Transverse colon (tissue), 4 donors: ENCODE results near the gene C6orf141. TPM values are rescaled to one million over a fixed set of nuclear protein-coding genes. Genes with fewer than 3 reads are reported as not detected.

Source experiments
- DNase-seq: peaks from one replicate; pipeline ENCODE4 v3.0.0-alpha.2; 2019
- H3K27ac ChIP-seq, 4 donors: fragments of 200-600 bp; sonication (generic); 2 replicates each; pipeline ENCODE4 v1.5.1; 2016 to 2018; ENCODE audit warnings: inconsistent platforms in 4 of 4
- H3K27me3 ChIP-seq: fragments of 200-600 bp; sonication (generic); 2 replicates; pipeline ENCODE4 v1.5.1; 2017; ENCODE audit warnings: inconsistent platforms
- H3K36me3 ChIP-seq, 4 donors: fragments of 200-600 bp; sonication (generic); 2 replicates each; pipeline ENCODE4 v1.5.1; 2017 to 2019; ENCODE audit warnings: inconsistent platforms in 4 of 4
- H3K4me1 ChIP-seq, 4 donors: fragments of 200-600 bp; sonication (generic); 2 replicates each; pipeline ENCODE4 v1.5.1; 2017 to 2020; ENCODE audit warnings: inconsistent platforms in 4 of 4
- H3K4me3 ChIP-seq, 4 donors: fragments of 200-600 bp; sonication (generic); 1 replicate in 1 of 4; 2 replicates in 3 of 4; pipeline versions ENCODE4 v1.5.1 to v1.6.1; 2017 to 2019; ENCODE audit warnings: inconsistent platforms in 4 of 4
- H3K9me3 ChIP-seq, 2 donors: fragments of 200-600 bp; sonication (generic); 2 replicates each; pipeline ENCODE4 v1.5.1; 2017 to 2019; ENCODE audit warnings: inconsistent platforms in 2 of 2
- CTCF ChIP-seq, 5 experiments: fragments of 200-600 bp in 3 of 5; fragments of 450-650 bp in 2 of 5; sonication (generic) in 3 of 5; IDR thresholded peaks; 1 replicate in 2 of 5; 2 replicates in 3 of 5; pipeline ENCODE4 v1.5.1; 2016 to 2017; ENCODE audit warnings: antibody characterized with exemption in 5 of 5, inconsistent platforms in 3 of 5, mild to moderate bottlenecking in 2 of 5, moderate library complexity in 1 of 5
- EP300 ChIP-seq: sonication (generic); formaldehyde crosslinking; IDR thresholded peaks from one replicate; pipeline ENCODE4 v1.6.1; 2017; ENCODE audit warnings: antibody characterized with exemption, low read depth
- POLR2A ChIP-seq: fragments of 450-650 bp; IDR thresholded peaks from one replicate; pipeline ENCODE4 v1.6.1; 2016; ENCODE audit warnings: antibody characterized with exemption, mild to moderate bottlenecking, moderate library complexity
- POLR2AphosphoS5 ChIP-seq, 3 donors: sonication (generic); formaldehyde crosslinking; IDR thresholded peaks; one replicate each; pipeline ENCODE4 v1.6.1; 2016; ENCODE audit warnings: antibody characterized with exemption in 3 of 3
- WGBS, 2 donors: methylation state at CpG; one replicate each; pipeline ENCODE4 v1.1.5; 2018; ENCODE audit warnings: low coverage in 1 of 2; 5-methylcytosine and 5-hydroxymethylcytosine counted together
- in situ Hi-C, 4 donors: fragments of 200-750 bp; cut with MboI; loops; one replicate each; pipeline versions ENCODE4 v1.15.0 to v1.15.1; 2017; ENCODE audit warnings: low sequenced_read_pairs in 3 of 4, low pct_ligation_motif_present in 1 of 4, low pct_unique_long_range_greater_than_20kb in 1 of 4
- intact Hi-C: fragments of 100-400 bp; cut with DNase I; formaldehyde crosslinking; loops from one replicate; pipeline ENCODE4 v1.15.1; 2023; ENCODE audit warnings: low total_unique reads
- total RNA-seq, 4 donors: library from RNA; depleted of rRNA; stranded (reverse); fragments of >200 nt; gene quantifications; one replicate each; pipeline ENCODE4 v1.1.0, GENCODE V29; 2016

C6orf141 gene
- total RNA-seq: 10 to 100 TPM in 3 of 4 donors, 1 to 10 TPM in 1; 10.0 to 21.7 (median 17.5) TPM

- peak; percentile 76 for DNase-seq
- 0 to 1% methylated on average over 15 to 40 of the region's 42 CpGs for WGBS, 2 donors
- Histone ChIP-seq H3K4me3 (peak within 1 kb of the TSS; percentile 38 to 58 (median 40)), H3K27ac (peak within 1 kb of the TSS; percentile 14 to 68 (median 59)), H3K4me1 (peaks cover 0 to 24% (median 9%) of the 10 kb centered on the region in 4 donors), H3K27me3 (peaks cover 16% of the 10 kb centered on the region), H3K36me3 (no peaks in the 10 kb centered on the region), H3K9me3 (no peaks in the 10 kb centered on the region)
- TF ChIP-seq POLR2A: peak; percentile 42
- TF ChIP-seq POLR2AphosphoS5 (IDR thresholded peaks at IDR 0.05): peak in 2 of 3 donors; percentile 16 to 35
- no peak for TF ChIP-seq CTCF (IDR thresholded peaks at IDR 0.05)
- intact Hi-C loops: no loop called here
- in situ Hi-C loops: no loop called here
Observed at GRCh38 chr6:49550492-49551077, at the start of gene C6orf141. TSS of gene C6orf141 (plus strand) at chr6:49550668. CDS start at chr6:49550793, 125 bp downstream.

- intact Hi-C loops (no loop called here), in situ Hi-C loops (no loop called here)
- Histone ChIP-seq H3K36me3 (no peaks in the 10 kb centered on the region), H3K9me3 (no peaks in the 10 kb centered on the region), H3K27ac (no peak overlapping the region), H3K4me3 (no peak overlapping the region), H3K27me3 (no peaks in the 10 kb centered on the region), H3K4me1 (peaks cover 0 to 6% (median 4%) of the 10 kb centered on the region in 4 donors)
- WGBS, 2 donors: 78 to 91% methylated on average over 3 to 5 of the region's 5 CpGs
- no peak for DNase-seq
- TF ChIP-seq POLR2A: no peak
- TF ChIP-seq EP300: no peak
- no peak for TF ChIP-seq CTCF (IDR thresholded peaks at IDR 0.05)
- TF ChIP-seq POLR2AphosphoS5 (IDR thresholded peaks at IDR 0.05): no peak
Observed at GRCh38 chr6:49504666-49505065, 45.8 kb upstream of the C6orf141 start.

GRCh38 chr6:49506569-49507111 is 43.8 kb upstream of the C6orf141 start:
- no peaks in the 10 kb centered on the region for H3K27me3 ChIP-seq
- no peaks in the 10 kb centered on the region for H3K9me3 ChIP-seq
- intact Hi-C loops (no loop called here), in situ Hi-C loops (no loop called here)
- TF ChIP-seq POLR2AphosphoS5 (IDR thresholded peaks at IDR 0.05) (no peak), EP300 (no peak), CTCF (IDR thresholded peaks at IDR 0.05) (no peak), POLR2A (no peak)
- peak; percentile 22 for DNase-seq
- no peaks in the 10 kb centered on the region for H3K36me3 ChIP-seq
- 32 to 51% methylated on average over 5 of the region's 5 CpGs for WGBS, 2 donors
- no peak overlapping the region for H3K4me3 ChIP-seq
- H3K4me1 ChIP-seq: peaks cover 0 to 6% (median 4%) of the 10 kb centered on the region in 4 donors
- H3K27ac ChIP-seq: no peak overlapping the region

GRCh38 chr6:49509342-49509741 is 41.1 kb upstream of the C6orf141 start:
- Histone ChIP-seq H3K4me3 (no peak overlapping the region), H3K27ac (no peak overlapping the region), H3K4me1 (peaks cover 0 to 6% (median 4%) of the 10 kb centered on the region in 4 donors), H3K36me3 (no peaks in the 10 kb centered on the region), H3K27me3 (no peaks in the 10 kb centered on the region), H3K9me3 (no peaks in the 10 kb centered on the region)
- in situ Hi-C loops: no loop called here
- no peak for DNase-seq
- intact Hi-C loops: no loop called here
- TF ChIP-seq EP300 (no peak), POLR2A (no peak), CTCF (IDR thresholded peaks at IDR 0.05) (no peak), POLR2AphosphoS5 (IDR thresholded peaks at IDR 0.05) (no peak)
- 63 to 82% methylated on average over 3 of the region's 3 CpGs for WGBS, 2 donors
